T-helper 1 cell treated with Interleukin-12 subunit alpha and Interleukin-12 subunit beta and Interleukin-4 antibody, amounts not matched to agents 30 μg/mL and 1 μg/mL, for 36 hours (primary cell): ENCODE measurements around the gene TVP23A.
A peak's percentile ranks its signal among the peaks of the same experiment; 100 is the strongest.

Experiments used
- H3K27ac Mint-ChIP-seq: one replicate; pipeline ENCODE4 v1.8.0; 2021; ENCODE audit warnings: mild to moderate bottlenecking, mixed read lengths
- H3K27me3 Mint-ChIP-seq: one replicate; pipeline ENCODE4 v1.8.0; 2021; ENCODE audit warnings: low read depth, mixed read lengths
- H3K36me3 Mint-ChIP-seq: one replicate; pipeline ENCODE4 v1.8.0; 2021; ENCODE audit warnings: low read depth, mixed read lengths
- H3K4me1 Mint-ChIP-seq: one replicate; pipeline ENCODE4 v1.8.0; 2021; ENCODE audit warnings: low read depth, mixed read lengths
- H3K4me3 Mint-ChIP-seq: one replicate; pipeline ENCODE4 v1.8.0; 2021; ENCODE audit warnings: mild to moderate bottlenecking, moderate library complexity, mixed read lengths
- H3K9me3 Mint-ChIP-seq: one replicate; pipeline ENCODE4 v1.8.0; 2021; ENCODE audit warnings: mixed read lengths

Gene TVP23A

DNA sequence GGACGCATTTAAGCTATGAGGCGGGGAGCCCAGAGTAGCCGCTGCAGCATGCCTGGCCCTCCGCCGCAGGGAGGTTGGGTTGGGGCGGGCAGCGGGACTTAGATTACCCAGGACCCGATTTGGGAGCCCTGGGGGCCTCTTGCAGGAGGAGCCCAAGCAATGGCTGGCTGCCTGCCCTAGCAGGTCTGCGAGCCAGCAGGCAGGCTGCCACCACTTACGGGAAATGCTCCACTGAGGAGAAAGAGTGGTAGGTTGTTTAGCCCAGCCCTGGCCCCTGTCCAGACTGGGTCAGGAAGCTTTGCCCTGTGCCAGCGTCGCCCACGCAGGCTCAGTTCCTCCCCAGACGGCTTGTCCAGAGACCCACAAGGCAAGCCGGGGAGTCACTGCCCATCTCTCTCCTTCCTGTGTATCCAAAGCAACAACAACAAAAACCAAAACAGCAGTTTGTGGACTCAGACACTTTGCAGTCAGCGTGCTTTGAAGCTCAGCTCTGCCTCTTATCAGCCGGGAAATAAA lies 10.3 kb upstream of the TVP23A start:
- Mint-ChIP-seq H3K4me3 (no peak overlapping the region), H3K27me3 (no peaks in the 10 kb centered on the region), H3K36me3 (no peaks in the 10 kb centered on the region), H3K4me1 (no peaks in the 10 kb centered on the region), H3K9me3 (no peaks in the 10 kb centered on the region), H3K27ac (no peak overlapping the region)

DNA sequence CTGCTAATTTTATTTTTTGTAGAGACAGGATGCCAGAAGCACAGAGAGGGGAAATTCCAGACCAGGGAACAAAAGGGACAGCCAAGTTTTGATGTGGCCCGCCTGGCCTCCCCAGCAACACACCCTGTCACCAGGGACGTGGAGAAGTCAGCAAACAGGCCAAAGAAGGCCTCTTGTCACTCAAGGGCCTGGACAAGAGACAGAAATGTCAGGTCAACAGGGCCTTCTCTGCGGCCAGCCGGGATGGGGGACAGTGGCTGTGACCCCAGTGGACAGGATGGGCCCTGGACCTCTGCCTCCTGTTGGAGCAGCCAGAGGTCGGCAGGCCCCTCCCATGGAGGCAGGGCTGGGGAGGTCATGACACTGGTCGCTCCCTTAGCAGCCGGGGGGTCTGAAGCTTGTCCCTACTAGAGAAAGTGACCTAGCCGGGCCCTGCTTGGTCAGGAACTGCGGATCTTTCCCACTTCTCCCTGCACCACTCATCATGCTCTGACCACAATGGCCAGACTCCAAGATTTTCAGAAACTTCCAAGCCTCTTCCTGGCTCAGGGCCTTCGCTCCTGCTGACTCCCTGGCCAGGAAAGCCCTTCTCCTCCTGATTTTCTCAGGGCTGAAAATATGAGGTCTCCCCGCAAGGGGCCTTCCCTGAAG lies 9.2 kb upstream of the TVP23A start:
- no peaks in the 10 kb centered on the region for H3K4me1 Mint-ChIP-seq
- H3K9me3 Mint-ChIP-seq = no peaks in the 10 kb centered on the region
- no peaks in the 10 kb centered on the region for H3K36me3 Mint-ChIP-seq
- H3K27ac Mint-ChIP-seq = no peak overlapping the region
- no peak overlapping the region for H3K4me3 Mint-ChIP-seq
- H3K27me3 Mint-ChIP-seq = no peaks in the 10 kb centered on the region

DNA sequence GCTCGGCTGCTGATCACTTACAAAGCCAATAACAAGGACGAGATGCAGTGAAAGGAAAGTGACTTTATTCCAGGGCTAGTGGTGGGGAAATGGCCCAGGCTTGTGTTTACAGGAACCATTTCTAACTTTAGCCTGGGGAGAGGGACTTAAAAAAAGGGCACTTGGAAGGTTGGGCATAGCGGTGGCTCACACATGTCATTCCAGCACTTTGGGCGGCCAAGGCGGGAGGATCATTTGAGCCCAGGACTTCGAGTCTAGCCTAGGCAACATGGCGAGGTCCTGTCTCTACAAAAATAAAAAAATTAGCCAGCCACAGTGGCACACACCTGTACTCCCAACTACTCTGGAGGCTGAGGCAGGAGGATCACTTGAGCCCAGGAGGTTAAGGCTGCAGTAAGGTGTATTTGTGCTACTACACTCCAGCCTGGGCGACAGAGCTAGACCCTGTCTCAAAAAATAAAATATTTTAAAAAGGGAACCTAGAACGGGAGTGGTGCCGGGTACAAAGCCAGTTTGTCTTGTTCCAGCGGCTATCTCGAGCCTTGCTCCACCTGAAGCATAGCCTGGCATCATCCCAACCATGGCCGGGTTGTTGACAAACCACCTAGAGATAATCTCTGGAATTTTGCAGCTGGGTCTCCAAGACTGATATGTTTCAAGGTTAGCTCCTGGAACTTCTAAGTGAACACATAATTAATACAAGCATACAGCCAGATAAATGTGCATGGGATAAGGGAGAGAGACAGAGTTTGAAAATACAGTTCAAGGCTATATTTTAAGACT lies 5.7 kb upstream of the TVP23A start:
- Mint-ChIP-seq H3K27ac (no peak overlapping the region), H3K4me1 (peaks cover 8% of the 10 kb centered on the region), H3K27me3 (no peaks in the 10 kb centered on the region), H3K4me3 (no peak overlapping the region), H3K9me3 (no peaks in the 10 kb centered on the region), H3K36me3 (no peaks in the 10 kb centered on the region)

DNA sequence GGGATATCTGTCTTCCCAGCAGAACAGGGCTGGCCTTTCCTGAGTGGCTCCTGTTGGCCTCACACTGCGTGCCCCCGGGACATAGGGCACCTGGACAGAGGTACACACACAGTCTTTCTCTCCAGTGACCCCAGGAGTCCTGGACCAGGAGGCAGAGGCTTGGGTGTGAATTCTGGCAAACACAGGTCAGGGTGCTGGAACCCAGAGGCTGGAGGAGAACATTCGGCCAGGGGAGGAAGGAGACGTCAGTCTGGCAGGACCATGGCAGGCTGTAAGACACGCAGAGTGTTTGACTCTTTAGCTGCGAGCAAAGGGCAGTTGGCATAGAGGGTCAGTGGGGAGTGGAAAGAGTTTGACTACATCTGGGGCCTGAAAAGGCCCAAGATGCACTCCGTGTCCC lies 4.1 kb upstream of the TVP23A start:
- no peak overlapping the region for H3K27ac Mint-ChIP-seq

DNA sequence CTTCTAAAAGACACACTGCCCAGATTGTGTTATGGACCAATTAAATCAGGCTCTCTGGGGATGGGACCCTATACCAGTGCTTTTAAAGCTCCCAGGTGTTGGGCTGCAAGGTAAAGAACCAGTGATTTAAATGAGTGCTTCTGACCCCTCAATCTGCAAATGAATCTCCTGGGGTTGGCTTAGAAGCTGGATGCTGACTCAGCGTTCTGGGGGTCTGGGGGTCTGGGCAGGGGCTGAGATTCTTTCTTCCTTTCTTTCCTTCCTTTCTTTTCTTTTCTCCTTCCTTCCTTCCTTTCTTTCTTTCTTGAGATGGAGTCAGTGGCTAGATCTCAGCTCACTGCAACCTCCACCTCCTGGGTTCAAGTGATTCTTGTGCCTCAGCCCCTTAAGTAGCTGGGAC lies 2.0 kb upstream of the TVP23A start:
- Mint-ChIP-seq H3K36me3 (no peaks in the 10 kb centered on the region), H3K4me3 (no peak overlapping the region), H3K27me3 (peaks cover 5% of the 10 kb centered on the region), H3K4me1 (peaks cover 8% of the 10 kb centered on the region), H3K27ac (peak overlapping the region; percentile 27), H3K9me3 (no peaks in the 10 kb centered on the region)

More for the DNA sequence above, 4.1 kb upstream of the TVP23A start:
- H3K9me3 Mint-ChIP-seq = no peaks in the 10 kb centered on the region
- H3K4me3 Mint-ChIP-seq = no peak overlapping the region
- peaks cover 8% of the 10 kb centered on the region for H3K4me1 Mint-ChIP-seq
- no peaks in the 10 kb centered on the region for H3K36me3 Mint-ChIP-seq
- H3K27me3 Mint-ChIP-seq = peaks cover 2% of the 10 kb centered on the region

DNA sequence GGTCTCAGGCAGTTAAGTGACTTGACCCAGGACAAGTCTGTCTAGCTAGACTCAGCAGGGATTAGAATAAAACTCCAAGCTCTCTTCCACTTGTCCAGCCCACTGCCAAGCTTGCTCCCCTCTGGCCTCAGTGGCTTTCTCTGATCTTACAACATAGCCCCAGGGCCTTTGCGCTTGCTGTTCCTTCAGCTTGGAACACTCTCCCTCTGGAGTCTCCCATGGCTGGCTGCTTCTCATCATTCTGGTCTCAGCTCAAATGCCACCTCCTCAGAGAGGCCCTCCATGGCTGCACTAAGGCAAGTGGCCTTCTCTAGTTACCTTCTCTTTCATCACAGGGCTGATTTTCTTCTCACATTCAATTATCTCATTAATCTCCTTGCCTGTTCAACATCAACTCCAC lies 1.1 kb downstream of the TVP23A start:
- no peak overlapping the region for H3K27ac Mint-ChIP-seq
- H3K9me3 Mint-ChIP-seq = no peaks in the 10 kb centered on the region
- H3K27me3 Mint-ChIP-seq = peaks cover 5% of the 10 kb centered on the region
- no peak overlapping the region for H3K4me3 Mint-ChIP-seq
- peaks cover 9% of the 10 kb centered on the region for H3K4me1 Mint-ChIP-seq
- H3K36me3 Mint-ChIP-seq = no peaks in the 10 kb centered on the region

DNA sequence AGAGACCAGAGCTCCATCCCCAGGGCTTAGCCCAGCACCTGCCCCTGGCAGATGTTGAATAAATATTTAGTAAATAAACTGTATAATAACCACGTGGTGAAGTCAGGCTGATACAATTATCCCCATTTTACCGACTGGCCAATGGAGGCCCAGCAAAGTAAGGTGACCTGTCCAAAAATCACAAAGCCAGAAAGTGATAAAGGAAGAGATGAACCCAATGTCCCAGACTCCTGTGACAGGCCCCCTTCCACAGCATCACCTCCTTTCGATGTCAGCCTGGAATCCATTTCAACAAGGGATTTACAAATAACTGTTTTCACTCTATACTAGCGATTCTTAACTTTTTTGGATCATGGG lies 5.5 kb downstream of the TVP23A start:
- H3K9me3 Mint-ChIP-seq = no peaks in the 10 kb centered on the region
- H3K27ac Mint-ChIP-seq = peak overlapping the region; percentile 52
- H3K36me3 Mint-ChIP-seq = no peaks in the 10 kb centered on the region
- H3K4me3 Mint-ChIP-seq = no peak overlapping the region
- H3K4me1 Mint-ChIP-seq = peaks cover 9% of the 10 kb centered on the region
- peaks cover 6% of the 10 kb centered on the region for H3K27me3 Mint-ChIP-seq

DNA sequence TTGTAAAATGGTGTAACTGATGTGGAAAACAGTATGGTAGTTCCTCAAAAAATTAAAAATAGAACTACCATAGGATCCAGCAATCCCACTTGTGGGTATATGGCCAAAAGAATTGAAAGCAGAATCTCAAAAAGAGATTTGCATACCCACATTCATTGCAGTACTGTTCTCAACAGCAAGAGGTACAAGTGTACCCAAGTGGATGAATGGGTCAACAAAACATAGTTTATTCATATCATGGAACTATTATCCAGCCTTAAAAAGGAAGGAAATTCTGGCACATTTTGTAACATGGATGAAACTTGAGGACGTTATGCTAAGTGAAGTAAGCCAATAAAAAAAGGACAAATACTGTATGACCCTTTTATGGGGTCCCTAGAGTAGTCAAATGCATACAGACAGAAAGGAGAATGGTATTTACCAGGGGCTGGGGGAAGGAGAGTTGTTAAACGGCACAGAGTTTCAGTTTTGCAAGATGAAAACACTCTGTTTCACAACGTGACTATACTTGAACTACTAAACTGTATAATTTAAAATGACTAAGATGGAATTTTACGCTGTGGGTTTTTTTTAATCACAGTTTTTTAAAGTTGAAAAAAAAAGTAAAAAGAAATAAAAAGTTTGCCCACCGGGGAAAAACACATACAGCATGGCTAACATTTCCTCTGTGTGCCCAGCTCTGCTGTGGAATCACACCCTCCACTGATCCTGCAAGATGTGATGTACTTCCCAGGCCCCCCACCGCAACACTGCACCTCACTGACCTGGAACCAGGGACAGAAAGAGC lies 6.1 kb downstream of the TVP23A start:
- Mint-ChIP-seq H3K9me3 (no peaks in the 10 kb centered on the region), H3K27me3 (peaks cover 8% of the 10 kb centered on the region), H3K4me3 (no peak overlapping the region), H3K36me3 (no peaks in the 10 kb centered on the region), H3K27ac (peak overlapping the region; percentile 52), H3K4me1 (peaks cover 9% of the 10 kb centered on the region)

DNA sequence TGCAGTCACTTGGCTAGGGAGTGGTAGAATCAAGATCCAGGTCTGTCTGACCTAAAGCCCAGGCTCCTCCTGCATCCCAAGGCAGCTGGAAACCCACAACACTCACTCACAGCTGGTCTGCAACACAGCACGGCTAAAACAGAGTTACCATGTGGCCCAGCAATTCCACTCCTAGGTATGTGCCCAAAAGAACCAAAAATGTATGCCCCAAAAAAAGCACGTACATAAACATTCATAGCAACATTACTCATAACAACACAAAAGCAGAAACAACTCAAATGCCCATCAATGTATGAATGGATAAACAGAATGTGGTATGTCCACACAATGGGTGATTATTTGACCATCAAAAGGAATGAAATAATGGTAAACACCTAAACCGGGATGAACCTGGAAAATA lies 8.9 kb downstream of the TVP23A start:
- Mint-ChIP-seq H3K4me1 (peaks cover 9% of the 10 kb centered on the region), H3K27ac (no peak overlapping the region), H3K9me3 (no peaks in the 10 kb centered on the region), H3K36me3 (no peaks in the 10 kb centered on the region), H3K27me3 (peaks cover 26% of the 10 kb centered on the region), H3K4me3 (no peak overlapping the region)

DNA sequence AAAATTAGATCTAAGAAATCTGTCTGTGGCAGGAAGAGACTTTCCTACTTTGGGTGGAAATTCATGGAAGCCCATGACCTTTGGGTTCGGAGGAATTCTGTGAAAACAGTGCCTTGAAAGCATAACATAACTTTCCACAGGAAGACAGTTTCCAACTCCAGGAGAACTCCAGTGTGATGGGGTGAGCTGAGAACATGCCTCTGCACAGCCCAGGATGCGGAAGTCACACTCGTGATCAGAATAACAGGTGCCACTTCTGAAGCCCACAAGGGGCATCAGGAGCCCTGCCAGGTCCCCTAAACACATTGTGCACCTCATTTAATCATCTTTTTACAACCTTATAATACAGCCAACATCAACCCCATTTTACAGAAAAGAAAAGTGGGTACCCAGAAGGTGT lies 9.7 kb downstream of the TVP23A start:
- Mint-ChIP-seq H3K9me3 (no peaks in the 10 kb centered on the region), H3K36me3 (no peaks in the 10 kb centered on the region), H3K27me3 (peaks cover 26% of the 10 kb centered on the region), H3K4me3 (no peak overlapping the region), H3K27ac (no peak overlapping the region), H3K4me1 (peaks cover 9% of the 10 kb centered on the region)

DNA sequence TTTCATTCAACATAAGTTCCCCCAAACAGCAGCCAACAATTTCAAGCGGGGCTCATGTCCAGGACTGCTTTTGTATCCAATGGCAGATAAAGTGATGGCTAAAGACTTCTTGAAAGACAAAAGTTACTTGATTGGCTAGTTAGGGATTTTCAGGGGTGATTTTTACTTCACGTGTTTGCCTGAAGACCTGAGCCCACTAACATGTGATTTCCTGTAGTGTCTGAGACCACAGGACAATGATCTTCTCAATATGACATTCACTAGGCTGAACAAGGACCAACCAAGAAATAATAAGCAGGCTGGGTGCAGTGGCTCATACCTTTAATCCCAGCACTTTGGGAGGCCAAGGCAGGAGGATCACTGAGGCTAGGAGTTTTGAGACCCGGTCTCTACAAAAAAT lies 10.4 kb downstream of the TVP23A start:
- H3K9me3 Mint-ChIP-seq = no peaks in the 10 kb centered on the region

DNA sequence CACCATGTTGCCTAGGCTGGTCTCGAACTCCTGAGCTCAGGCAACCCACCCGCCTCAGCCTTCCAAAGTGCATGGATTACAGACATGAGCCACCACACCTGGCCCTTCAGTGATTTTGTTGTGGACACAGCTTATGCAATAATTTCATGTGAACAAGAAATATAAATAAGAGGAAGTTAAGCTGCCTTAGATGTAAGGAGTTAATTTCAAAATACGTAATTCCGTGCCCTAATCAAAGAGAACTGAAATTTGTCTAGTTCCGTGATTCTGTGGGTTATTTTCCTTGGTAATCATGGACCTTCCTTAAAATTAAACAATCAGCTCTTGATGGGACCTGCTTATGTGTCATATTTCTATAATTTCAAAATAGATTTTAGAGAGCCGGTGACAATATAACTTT lies 11.9 kb downstream of the TVP23A start:
- Mint-ChIP-seq H3K4me3 (no peak overlapping the region), H3K4me1 (peaks cover 4% of the 10 kb centered on the region), H3K27ac (no peak overlapping the region), H3K36me3 (no peaks in the 10 kb centered on the region), H3K9me3 (no peaks in the 10 kb centered on the region), H3K27me3 (peaks cover 29% of the 10 kb centered on the region)

More for the DNA sequence above, 10.4 kb downstream of the TVP23A start:
- H3K27ac Mint-ChIP-seq = no peak overlapping the region
- H3K4me3 Mint-ChIP-seq = no peak overlapping the region
- H3K36me3 Mint-ChIP-seq = no peaks in the 10 kb centered on the region
- peaks cover 29% of the 10 kb centered on the region for H3K27me3 Mint-ChIP-seq
- peaks cover 9% of the 10 kb centered on the region for H3K4me1 Mint-ChIP-seq

DNA sequence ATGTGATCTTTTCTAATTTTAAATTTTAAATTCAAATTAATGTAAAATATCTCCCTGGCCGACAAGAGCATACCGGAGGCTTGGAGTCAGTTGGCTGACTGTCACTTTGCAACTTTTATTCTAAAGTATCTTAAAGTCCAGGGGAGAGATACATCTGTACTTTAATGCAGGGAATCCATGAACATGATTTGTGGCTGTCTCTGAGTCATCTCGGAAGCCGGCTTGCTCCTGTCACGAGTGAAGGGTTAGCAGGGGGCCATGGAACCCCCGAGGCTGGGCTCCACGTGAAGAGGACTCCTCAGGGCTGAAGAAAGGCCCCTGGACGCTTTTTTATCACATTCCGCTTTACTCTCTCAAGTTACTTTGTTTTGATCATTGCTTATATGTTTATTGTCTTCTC lies 13.3 kb downstream of the TVP23A start:
- Mint-ChIP-seq H3K27ac (no peak overlapping the region), H3K4me3 (no peak overlapping the region), H3K9me3 (no peaks in the 10 kb centered on the region), H3K27me3 (peaks cover 29% of the 10 kb centered on the region), H3K4me1 (peaks cover 4% of the 10 kb centered on the region), H3K36me3 (no peaks in the 10 kb centered on the region)

DNA sequence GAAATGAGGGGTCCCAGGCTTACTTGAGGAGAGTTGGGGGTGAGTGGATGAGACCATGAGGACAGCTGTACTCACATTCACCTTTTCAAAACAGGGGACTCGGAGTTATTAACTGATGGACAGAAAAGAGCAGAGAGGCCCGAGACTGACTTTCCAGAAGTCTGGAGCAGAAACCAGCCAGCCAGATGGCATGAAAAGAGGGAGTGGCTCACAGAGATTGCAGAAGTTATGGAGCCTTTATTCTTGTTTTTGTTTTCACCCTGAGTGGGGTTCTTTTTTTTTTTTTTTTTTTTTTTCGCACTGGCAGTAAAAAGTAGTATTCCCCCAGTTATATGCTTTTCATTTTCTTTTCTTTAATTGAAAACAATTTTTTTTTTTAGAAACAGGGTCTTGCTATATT lies 18.9 kb downstream of the TVP23A start:
- Mint-ChIP-seq H3K27ac (no peak overlapping the region), H3K4me3 (no peak overlapping the region), H3K4me1 (no peaks in the 10 kb centered on the region), H3K9me3 (no peaks in the 10 kb centered on the region), H3K27me3 (peaks cover 3% of the 10 kb centered on the region), H3K36me3 (no peaks in the 10 kb centered on the region)

DNA sequence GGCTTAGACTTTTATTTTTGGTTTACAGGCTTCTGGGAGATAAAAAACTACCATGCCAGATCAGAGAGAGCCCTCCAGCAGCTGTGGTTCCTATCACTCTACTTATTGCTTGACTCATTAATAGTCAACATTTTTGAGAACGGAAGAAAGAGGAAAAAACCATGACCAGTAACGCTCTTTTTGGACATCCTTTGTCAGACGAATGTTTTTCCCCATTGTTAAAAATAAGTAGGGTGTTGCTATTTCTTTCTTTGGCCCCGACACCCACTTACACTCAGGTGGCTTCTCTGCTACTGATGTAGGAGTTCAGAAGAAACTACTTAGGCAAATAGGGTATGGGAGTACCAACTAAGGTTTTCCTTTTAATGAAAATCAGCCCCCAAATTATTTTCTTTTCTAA lies 27.5 kb downstream of the TVP23A start:
- H3K4me3 Mint-ChIP-seq = no peak overlapping the region
- H3K27me3 Mint-ChIP-seq = peaks cover 28% of the 10 kb centered on the region
- H3K9me3 Mint-ChIP-seq = no peaks in the 10 kb centered on the region
- no peaks in the 10 kb centered on the region for H3K4me1 Mint-ChIP-seq
- no peaks in the 10 kb centered on the region for H3K36me3 Mint-ChIP-seq
- H3K27ac Mint-ChIP-seq = no peak overlapping the region
